NT2/D1 (cell line): ENCODE results near the gene DCN.

Experiments used
- SUZ12 ChIP-seq: IDR thresholded peaks from 2 replicates; pipeline ENCODE4 v1.6.1; 2011; ENCODE audit not compliant: insufficient read length, insufficient read depth; ENCODE audit errors: extremely low read depth
- YY1 ChIP-seq: IDR thresholded peaks from 2 replicates; pipeline ENCODE4 v1.6.1; 2011; ENCODE audit not compliant: insufficient read length, insufficient read depth
- ZNF274 ChIP-seq: IDR thresholded peaks from 2 replicates; pipeline ENCODE4 v1.6.1; 2011; ENCODE audit warnings: mild to moderate bottlenecking, low read depth, low read length

DNA sequence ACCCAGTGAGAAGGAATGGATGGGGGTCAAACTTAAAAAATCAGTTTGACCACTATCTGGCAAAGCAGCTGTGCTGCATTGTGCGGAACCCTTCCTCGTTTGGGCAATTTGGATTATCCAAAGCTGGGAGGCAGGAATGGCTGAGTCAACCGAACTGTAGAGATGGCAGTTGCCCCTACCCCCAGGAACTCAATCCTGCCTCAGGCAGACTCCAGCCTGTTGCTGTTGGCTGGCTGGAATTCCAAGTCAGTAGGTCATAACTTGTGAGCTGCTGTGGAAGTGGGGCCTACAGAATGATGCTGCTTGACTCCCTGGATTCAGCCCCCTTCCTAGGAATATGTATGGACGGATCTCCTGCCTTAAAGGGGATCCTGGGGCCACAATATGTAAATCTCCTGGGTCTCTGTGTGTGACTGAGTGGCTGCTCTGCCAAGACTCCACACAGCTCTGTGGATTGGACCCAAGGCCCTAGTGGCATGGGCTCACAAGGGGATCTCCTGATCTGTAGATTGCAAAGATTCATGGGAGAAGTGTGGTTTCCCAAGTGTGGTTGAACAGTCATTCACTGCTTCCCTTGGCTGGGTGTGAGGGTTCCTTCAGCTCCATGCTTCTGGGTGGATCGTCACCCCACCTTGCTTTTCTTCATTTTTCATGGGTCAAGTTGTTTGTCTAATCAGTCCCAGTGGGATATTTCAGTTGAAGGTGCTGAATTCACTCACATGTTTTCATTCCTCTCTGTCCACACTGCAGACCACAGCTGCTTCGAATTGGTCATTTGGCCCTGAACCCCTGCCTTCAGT, 90.5 kb downstream of the DCN start:
- TF ChIP-seq SUZ12 (no peak), ZNF274 (no peak), YY1 (no peak)
